NCI-H526 (cell line): ENCODE results near the gene OR6M1.
A peak's percentile ranks its signal among the peaks of the same experiment; 100 is the strongest.

Experiments
- DNase-seq, 2 experiments: peaks; one replicate each; lab custom pipeline; 2025; lab: John Stamatoyannopoulos, UW

Gene OR6M1, protein sequence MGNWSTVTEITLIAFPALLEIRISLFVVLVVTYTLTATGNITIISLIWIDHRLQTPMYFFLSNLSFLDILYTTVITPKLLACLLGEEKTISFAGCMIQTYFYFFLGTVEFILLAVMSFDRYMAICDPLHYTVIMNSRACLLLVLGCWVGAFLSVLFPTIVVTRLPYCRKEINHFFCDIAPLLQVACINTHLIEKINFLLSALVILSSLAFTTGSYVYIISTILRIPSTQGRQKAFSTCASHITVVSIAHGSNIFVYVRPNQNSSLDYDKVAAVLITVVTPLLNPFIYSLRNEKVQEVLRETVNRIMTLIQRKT

DNA sequence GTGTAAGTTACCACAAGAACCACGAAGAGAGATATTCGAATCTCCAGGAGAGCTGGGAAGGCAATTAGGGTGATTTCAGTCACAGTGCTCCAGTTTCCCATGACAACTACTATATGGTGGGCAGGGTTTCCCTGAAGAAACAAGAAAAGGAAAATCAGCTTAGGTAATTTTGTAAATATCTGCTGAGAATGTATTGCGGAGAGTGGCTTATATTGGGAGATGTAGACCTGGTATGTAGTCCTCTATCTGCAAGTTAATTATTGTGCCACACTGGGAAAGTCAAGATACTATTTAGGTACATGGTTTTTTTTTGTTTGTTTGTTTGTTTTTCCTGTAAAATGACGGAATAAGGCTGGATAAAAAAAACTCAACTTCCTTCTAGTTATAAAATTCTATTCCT lies at the start of gene OR6M1:
Gene OR6M1, minus strand, starts transcription at position 101 of the 400 bp plus-strand sequence. Its CDS starts 0 bp downstream, at position 101.
- no peak for DNase-seq

DNA sequence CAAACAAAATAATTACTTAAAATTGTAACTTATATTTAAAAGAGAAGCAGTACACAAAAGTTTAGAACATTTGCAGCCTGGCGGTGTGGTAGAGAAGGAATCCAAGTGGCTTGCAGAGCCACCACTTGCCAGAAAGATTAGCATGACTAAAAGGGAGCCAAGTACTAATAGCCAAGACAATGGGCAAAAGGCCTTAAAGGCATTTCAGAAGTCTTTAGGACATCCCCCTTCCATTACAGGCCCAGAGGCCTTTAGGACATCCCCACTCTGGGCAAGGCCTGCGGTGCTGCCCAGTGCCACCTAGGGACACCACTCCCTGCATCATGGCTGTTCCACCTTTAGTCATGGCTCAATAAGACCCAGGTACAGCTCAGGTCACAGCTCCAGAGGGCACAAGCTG lies 46.9 kb upstream of the OR6M1 start:
- no peak for DNase-seq

DNA sequence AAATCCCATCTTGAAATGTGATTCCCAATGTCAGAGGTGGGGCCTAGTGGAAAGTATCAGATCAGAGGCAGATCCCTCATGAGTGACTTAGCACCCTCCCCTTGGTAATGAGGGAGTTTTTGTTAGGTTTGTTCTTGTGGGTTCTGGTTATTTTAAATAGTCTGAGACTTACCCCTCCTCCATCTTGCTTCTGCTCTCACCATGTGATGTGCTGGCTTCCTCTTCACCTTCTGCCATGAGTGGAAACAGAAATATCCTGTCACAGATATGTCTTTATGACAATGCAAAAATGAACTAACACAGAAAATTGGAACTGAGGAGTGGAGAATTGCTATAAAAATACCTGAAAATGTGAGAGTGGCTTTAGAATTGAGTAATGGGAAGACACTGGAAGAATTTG lies 46.2 kb upstream of the OR6M1 start:
- no peak for DNase-seq

DNA sequence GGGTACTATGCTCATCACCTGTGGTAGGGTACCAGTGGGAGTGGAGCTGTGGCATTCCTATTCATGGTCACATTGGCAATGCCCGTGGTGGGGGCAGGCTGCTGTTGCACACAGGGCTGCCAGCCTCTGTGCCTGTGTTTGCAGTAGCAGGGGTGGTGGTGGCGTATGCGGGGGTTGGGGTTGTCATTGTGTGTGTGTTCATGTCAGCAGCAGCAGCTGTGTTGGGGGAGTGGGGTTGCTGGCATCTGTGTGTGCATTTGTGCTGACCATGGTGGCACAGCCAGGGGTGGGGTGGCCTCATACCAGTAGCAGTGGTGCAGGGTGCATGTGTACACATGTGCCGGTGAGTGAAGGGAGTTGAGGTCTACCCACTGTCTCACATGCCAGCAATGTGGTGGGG lies 45.0 kb upstream of the OR6M1 start:
- no peak for DNase-seq

DNA sequence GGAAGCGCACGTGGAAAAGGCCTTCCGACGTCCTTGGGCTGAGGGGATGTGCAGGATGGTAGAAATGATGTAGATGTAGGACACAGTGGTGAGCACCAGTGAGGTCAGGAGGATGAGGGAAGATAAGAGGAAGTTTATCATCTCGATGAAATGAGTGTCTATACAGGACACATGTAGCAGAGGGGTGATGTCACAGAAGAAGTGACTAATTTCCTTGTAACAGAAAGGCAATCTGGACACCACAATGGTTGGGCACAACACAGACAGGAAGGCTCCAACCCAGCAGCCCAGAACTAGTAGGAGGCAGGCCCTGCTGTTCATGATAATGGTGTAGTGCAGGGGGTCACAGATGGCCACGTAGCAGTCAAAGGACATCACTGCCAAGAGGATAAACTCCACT lies 35.0 kb upstream of the OR6M1 start:
- DNase-seq, result no peak

DNA sequence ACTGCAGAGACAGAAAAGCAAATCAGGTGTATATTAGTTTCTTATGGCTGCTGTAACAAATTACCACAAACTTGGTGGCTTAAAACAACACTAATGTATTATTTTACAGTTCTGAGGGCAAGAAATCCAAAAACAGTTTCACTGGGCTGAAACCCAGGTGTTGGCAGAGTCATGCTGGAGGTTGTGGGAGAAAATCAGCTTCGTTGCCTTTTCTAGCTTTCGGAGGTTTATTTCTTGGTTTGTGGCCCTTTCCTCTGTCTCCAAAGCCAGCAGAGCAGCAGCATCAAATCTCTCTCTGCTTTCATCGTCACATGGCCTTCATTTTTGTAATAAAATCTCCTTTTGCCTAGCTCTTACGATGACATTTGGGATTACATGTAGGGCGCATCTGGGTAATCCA lies 33.0 kb upstream of the OR6M1 start:
- DNase-seq, result no peak

DNA sequence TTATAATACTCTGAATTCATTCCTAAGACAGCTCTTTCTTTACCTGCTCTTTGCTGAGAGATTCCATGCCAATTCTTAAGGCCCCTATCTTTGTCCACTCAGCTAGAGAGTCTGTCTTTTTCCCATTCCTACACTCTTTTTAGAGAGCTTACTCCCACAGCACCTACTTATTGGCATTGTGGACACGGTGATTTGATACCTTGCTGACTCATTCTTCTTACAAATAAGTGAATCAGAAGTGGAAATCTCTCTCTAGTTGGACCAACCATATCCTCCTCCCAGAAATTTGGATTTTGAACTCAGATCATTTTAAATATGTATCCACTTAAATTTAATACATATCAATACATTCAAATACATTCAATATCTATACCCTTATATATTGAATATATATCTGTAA lies 32.5 kb upstream of the OR6M1 start:
- no peak for DNase-seq

DNA sequence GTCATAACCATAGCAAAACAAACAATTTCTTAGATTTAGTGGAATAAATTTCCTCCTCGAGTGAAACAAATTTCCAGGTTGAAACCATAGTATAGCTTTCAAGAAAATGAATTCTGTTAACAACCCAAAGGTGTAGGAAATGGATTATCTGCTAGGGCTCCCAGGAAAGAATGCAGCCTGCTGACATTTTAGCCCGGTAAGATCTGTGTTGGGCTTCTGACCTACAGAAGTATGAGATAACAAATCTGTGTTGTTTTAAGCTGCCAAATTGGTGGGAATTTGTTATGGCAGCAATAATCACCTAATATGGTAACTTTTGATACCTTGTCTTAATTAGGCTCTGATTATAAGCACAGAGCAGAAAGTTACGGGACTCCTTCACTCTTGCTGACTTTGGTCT lies 32.0 kb upstream of the OR6M1 start:
- DNase-seq, result no peak

DNA sequence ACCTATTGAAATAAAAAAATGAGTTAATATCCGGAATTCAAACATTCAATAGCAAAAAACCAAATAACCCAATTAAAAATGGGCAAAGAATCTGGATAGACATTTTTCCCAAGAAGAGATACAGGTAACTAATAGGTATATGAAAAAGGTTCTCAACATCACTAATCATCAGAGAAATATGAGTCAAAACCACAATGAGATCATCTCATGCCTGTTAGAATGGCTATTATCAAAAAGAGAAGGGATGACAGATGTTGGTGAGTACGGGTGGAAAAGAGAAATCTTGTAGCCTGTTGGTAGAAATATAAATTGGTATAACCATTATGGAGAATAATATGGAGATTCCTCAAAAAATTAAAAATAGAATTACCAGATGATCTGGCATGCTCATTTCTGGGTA lies 26.9 kb upstream of the OR6M1 start:
- DNase-seq, result no peak

DNA sequence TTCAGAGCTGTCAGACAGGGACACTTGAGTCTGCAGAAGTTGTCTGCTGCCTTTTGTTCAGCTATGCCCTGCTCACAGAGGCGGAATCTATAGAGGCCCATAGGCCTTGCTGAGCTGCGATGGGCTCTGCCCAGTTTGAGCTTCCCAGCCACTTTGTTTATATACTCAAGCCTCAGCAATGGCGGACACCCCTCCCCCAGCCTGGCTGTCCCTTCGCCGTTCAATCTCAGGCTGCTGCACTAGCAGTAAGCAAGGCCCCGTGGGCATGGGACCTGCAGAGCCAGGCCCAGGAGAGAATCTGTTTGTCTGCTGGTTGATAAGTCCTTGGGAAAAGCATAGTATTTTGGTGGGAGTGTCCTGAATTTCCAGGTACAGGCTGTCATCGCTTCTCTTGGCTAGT lies 23.6 kb upstream of the OR6M1 start:
- DNase-seq, result no peak

DNA sequence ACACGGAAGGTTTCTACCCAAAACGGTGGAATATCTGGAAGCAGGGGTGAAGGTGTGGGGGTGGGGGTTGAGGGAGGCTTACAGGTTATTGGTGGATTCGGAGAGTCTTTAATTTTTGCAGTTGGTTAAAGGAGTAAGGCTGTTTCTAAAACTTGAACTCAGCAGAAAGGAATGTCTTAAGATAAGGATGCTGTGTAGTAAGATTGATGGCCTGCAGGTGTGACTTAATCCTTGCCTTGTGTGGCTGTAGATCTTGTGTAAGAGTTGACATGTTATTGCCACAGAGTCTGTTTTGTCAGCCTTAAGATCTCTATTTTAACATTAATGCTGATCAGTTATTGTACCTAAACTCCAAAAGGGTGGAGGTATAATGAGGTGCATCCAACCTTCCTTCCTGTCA lies 16.4 kb upstream of the OR6M1 start:
- no peak for DNase-seq

DNA sequence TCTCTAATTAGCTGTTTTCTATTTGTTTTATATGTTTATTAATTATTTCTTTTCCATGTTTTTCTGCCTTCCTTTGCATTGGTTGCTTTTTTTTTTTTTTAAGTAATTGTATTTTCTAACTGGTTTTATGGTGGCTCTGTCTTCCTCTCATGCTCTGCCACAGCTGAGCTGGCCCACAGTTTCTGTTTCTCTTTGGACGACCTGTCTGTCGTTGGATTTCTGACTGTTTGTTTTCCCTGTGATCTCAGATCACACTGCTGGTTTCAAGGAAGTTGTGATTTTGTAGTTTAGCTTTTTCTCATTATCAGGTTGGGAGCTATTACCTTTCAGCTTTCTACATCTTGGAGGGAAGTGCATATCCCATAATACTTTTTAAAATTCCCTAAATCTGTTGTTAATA lies 15.9 kb upstream of the OR6M1 start:
- DNase-seq, result no peak

DNA sequence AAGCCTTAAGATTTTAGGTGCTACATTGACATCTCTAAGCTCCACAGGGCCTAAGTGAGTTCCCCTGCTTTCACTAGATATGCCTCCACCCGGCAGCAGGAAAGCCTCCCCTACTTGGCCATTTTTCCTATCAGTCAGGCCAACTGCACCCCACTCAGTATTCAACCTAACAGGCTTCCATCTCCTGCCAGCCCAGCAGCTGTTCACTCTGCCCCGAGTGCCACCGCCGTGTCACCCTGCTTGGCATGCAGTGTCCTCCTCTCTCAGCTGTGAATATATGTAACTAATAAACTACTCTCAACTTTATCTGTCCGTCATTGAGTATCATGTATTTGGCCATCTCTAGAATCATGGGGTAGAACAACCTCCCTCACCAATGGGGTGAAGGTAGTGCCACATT lies 9.0 kb upstream of the OR6M1 start:
- DNase-seq, result no peak

DNA sequence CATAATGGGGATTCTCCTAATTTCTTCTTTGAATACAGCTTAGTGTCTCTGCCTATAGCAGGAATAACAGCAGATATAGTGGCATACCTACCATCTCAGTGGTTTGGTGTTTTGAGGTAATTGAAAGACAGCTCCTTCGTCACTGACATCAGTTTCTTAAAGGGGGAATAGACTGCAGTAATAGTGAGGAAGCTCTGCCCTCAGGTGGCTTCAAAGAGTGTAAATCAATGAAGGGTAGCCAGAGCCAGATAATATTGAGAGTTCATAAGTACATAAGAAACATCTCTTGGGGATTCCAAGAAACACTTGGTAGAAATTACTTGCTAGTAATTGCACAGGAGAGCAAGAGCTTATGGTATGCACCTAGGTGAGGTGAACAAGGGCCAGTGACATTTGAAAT lies 4.4 kb downstream of the OR6M1 start:
- no peak for DNase-seq

DNA sequence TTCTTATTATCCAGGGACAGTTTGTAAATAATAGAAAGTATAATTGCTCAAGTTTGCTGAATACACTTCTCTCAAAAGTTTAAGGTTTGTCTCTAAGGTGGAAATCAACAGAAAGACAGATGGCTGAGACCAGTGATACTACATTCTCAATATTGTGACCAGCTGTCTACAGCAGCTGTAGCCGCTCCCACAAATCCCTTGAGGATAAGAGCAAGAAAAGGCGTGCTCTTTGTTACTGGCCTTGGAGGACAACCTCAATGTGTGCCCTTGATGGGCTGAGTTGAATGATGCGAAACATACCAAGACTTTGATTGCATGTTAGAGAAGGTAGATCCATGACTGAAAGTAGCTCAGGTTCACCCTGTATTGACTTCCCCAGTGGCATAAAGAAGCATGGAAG lies 6.1 kb downstream of the OR6M1 start:
- peak in 1 of 2 experiments; percentile 12 for DNase-seq

DNA sequence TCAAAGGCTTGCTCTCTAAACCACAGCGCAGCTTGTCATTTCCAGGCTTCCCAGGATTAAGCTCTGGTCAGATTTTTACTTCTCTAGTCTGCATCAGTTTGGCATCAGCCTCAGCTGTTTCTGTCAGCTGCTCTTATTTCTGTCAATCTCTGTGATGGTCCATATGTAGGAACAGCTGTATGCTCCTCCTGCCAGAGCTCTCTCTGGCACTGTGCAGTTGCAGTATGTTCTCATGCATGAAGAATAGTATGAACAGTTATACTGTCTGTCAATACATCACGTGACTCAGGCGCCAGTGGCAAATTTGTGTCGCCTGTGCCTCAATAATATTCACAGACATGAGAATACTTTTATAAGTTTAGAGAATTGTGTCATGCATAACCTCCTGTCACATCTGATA lies 6.7 kb downstream of the OR6M1 start:
- no peak for DNase-seq

DNA sequence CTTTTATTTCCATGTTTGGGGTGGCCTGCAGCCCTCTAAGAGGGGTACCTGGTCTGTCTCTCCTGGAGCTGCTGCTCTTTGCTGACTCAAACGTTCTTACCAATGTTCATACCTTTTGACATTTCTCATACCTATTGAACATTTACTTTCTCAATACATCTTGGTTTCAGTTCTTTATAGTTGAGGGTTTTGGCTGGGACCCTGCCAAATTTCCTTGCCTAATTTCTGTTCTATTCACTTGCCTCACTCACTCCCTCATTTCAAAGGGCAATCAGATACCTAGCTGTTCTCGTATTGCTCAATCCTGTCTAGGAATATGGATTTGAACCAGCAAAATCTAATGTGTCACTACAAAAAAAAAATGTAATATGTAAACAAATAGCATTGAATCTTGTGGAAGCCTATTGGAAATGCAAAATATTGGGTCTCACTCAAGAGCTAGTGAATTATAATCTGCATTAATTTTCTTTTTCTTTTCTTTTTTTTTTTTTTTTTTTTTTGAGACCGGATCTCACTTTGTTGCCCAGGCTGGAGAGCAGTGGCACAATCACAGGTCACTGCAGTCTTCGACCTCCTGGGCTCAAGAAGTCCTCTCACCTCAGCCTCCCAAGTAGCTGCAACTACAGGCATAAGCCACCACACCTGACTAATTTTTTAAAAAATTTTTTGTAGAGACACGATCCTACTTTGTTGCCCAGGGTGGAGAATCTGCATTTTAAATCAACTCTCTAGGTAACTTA lies 7.5 kb downstream of the OR6M1 start:
- no peak for DNase-seq

DNA sequence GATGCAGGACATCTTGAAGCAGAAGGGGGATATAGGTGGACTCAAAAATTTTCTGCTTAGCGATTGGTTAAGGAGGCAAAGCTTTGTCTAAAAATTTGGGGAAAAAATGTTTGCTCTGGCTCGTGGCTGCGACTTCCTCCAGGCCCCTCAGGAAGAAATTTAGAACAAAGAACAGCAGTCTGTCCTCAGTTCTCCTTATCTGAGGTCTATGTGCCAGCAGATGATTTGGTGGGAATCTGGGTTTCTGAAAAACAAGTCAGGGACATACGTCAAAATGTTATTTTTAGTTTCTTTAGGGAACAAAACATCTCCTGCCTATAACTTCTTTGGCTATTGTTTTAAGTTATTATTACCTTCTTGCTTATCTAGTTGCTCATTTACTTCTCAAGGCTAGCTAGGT lies 8.1 kb downstream of the OR6M1 start:
- DNase-seq, result no peak

DNA sequence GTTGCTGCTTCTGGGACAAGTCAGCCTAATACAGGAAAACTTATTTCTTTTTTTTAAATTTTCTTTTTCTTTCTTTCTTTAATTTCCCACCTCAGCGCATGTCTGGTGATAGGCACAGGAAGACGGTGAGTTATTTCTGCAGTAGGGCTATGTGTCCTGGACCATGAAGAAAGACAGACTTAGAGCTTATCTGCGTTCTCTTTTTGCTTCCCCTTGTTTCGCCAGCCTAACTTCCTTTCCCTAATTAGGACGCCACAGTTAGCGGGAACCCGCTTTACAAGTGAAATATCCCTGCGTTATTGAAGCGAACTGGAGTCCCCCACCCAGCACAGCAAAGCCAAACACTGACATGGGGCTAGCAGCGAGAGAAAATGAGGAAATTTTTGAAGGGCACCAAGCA lies 8.6 kb downstream of the OR6M1 start:
- peak in 1 of 2 experiments; percentile 13 for DNase-seq

DNA sequence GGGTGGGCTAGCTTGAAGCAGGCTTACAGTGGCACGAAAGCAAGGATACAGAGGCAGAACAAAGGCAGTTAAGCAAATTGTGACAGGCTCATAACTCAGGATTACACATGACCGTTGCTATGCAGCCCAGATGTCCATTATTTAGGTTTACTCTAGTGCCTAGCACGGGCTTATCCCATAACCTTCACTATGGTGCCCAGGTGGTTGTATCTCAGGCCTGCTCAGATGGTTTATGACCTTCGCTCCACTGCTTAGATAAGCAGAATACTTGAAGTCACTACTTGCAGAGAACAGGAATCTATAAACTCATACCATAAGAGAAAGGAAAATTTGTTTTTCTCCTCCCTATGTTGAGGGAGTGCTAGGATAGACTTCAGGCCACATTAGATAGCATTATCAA lies 9.0 kb downstream of the OR6M1 start:
- DNase-seq, result peak in 1 of 2 experiments; percentile 24

DNA sequence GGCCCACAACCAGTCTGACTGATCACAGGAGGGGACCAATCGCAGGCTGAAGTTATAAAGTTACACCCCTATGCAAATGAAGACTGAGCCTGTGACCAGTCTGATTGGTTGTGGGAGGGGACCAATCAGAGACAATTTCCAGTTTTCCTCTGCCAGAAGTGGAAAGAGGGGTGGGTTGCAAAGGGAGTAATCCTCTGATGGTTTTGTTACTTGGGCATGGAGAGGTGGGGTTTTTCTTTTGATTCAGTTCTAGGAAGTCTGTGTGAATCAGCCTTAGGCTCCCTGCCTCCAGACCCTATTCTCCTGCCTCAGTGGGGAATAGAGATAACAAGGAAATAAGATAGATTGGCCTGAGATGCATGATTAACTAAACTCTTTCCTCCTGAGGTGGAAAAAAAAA lies 9.9 kb downstream of the OR6M1 start:
- no peak for DNase-seq

DNA sequence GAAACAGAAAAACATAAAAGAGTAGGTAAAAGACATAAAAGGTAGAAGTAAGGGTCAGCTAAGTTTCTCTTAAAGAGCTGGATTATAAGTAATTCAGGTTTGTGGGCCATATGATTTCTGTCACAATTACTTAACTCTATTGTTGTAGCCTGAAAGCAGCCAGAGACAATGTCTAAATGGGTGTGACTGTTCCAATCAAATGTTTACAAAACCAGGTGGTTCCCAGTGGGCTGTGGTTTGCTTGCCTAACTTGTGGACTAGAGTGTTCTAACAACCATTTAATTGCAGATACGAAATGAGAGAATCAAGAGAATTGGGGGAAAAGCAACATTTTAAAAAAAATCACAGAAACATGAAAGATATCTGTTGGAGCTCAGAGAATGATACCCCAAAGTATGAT lies 22.6 kb downstream of the OR6M1 start:
- DNase-seq, result no peak

DNA sequence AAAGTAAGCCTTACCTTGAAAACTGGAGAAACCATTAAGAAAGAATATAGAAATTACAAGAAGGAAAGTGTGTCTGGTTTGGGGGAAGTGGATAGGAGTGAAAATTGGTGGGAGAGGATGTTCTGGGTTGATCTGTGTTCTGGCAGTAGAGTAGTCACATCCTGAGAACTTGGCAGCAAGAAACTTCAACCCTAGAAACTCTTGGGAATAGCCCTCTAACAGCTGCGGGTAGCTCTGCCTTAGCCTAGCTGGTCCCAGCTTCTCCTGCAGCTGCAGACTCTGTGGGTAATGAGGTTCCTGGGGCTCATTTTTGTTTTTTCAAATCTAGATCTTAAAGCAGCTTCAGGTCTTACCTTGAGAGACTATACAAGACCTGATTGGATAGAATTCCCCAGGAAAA lies 27.6 kb downstream of the OR6M1 start:
- DNase-seq, result no peak
